CD14-positive monocyte (primary cell): ENCODE measurements around the gene RNF111. TPM values are rescaled to one million over a fixed set of nuclear protein-coding genes. Genes with fewer than 3 reads are reported as not detected.

Experiments
- DNase-seq, 3 donors: peaks; one replicate each; pipeline ENCODE4 v3.0.0-alpha.2; 2011 to 2022
- H2AFZ ChIP-seq: 2 replicates; pipeline ENCODE4 v1.6.0; 2012; ENCODE audit warnings: mild to moderate bottlenecking, low read depth, low read length, inconsistent platforms; ENCODE audit not compliant: insufficient read depth, poor library complexity, severe bottlenecking
- H3K27ac ChIP-seq, 2 donors: 1 replicate in 1 of 2; 2 replicates in 1 of 2; pipeline ENCODE4 v1.5.1; 2012 to 2013; ENCODE audit warnings: low read length in 2 of 2, control low read depth in 1 of 2, inconsistent platforms in 1 of 2, low read depth in 1 of 2, mild to moderate bottlenecking in 1 of 2
- H3K27me3 ChIP-seq, 2 donors: one replicate each; pipeline versions ENCODE4 v1.6.0 to v1.6.1; 2011 to 2013; ENCODE audit warnings: low read length in 2 of 2; ENCODE audit not compliant: control insufficient read depth in 2 of 2, insufficient read depth in 2 of 2
- H3K36me3 ChIP-seq, 2 donors: replicated peaks in 1 of 2; 1 replicate in 1 of 2; 2 replicates in 1 of 2; pipeline versions ENCODE4 v1.5.1 to v1.6.1; 2012 to 2013; ENCODE audit warnings: low read length in 2 of 2, control low read depth in 1 of 2, inconsistent platforms in 1 of 2, mild to moderate bottlenecking in 1 of 2; ENCODE audit not compliant: insufficient read depth in 2 of 2, control insufficient read depth in 1 of 2
- H3K4me1 ChIP-seq, 2 donors: 1 replicate in 1 of 2; 2 replicates in 1 of 2; pipeline versions ENCODE4 v1.5.1 to v1.6.1; 2012 to 2013; ENCODE audit warnings: low read length in 2 of 2, control low read depth in 1 of 2, inconsistent platforms in 1 of 2, mild to moderate bottlenecking in 1 of 2, moderate library complexity in 1 of 2; ENCODE audit not compliant: insufficient read depth in 2 of 2, control insufficient read depth in 1 of 2
- H3K4me2 ChIP-seq: replicated peaks from 2 replicates; pipeline ENCODE3; 2012; ENCODE audit warnings: low read length, moderate library complexity, mild to moderate bottlenecking; ENCODE audit not compliant: poor library complexity, severe bottlenecking; ENCODE audit errors: extremely low read depth
- H3K4me3 ChIP-seq, 3 experiments: fragments of 200-600 bp in 1 of 3; sonication (generic) in 1 of 3; replicated peaks in 1 of 3; 1 replicate in 2 of 3; 2 replicates in 1 of 3; pipeline ENCODE4 v1.5.1; 2011 to 2013; ENCODE audit warnings: low read length in 3 of 3, mild to moderate bottlenecking in 3 of 3, control low read depth in 2 of 3, low read depth in 2 of 3, inconsistent platforms in 1 of 3, moderate library complexity in 1 of 3
- H3K79me2 ChIP-seq: 2 replicates; pipeline ENCODE4 v1.6.0; 2012; ENCODE audit warnings: mild to moderate bottlenecking, control low read depth, inconsistent platforms, low read length, moderate library complexity; ENCODE audit not compliant: insufficient read depth
- H3K9ac ChIP-seq: 2 replicates; pipeline ENCODE4 v1.6.0; 2017; ENCODE audit warnings: low read length, mild to moderate bottlenecking; ENCODE audit not compliant: insufficient read depth, poor library complexity, severe bottlenecking
- H3K9me3 ChIP-seq, 2 donors: replicated peaks in 1 of 2; 1 replicate in 1 of 2; 2 replicates in 1 of 2; pipeline versions ENCODE4 v1.5.1 to v1.6.1; 2012 to 2013; ENCODE audit warnings: low read length in 2 of 2, control low read depth in 1 of 2; ENCODE audit not compliant: control insufficient read depth in 1 of 2, insufficient read depth in 1 of 2
- H4K20me1 ChIP-seq: 2 replicates; pipeline ENCODE4 v1.6.0; 2012; ENCODE audit warnings: mild to moderate bottlenecking, low read length, control low read depth, moderate library complexity; ENCODE audit not compliant: insufficient read depth
- H3K27ac Mint-ChIP-seq, 7 donors: one replicate each; pipeline ENCODE4 v1.8.0; 2020; ENCODE audit warnings: mild to moderate bottlenecking in 7 of 7, mixed read lengths in 7 of 7, moderate library complexity in 6 of 7, inconsistent platforms in 2 of 7
- H3K27me3 Mint-ChIP-seq, 3 donors: one replicate each; pipeline ENCODE4 v1.8.0; 2021 to 2022; ENCODE audit warnings: low read depth in 3 of 3, mild to moderate bottlenecking in 3 of 3, mixed read lengths in 3 of 3, moderate library complexity in 3 of 3, inconsistent platforms in 1 of 3
- H3K36me3 Mint-ChIP-seq, 2 donors: one replicate each; pipeline ENCODE4 v1.8.0; 2020; ENCODE audit warnings: mixed read lengths in 2 of 2, inconsistent platforms in 1 of 2, mild to moderate bottlenecking in 1 of 2
- H3K4me1 Mint-ChIP-seq: one replicate; pipeline ENCODE4 v1.8.0; 2020; ENCODE audit warnings: mild to moderate bottlenecking, mixed read lengths
- H3K4me3 Mint-ChIP-seq, 2 donors: one replicate each; pipeline ENCODE4 v1.8.0; 2020; ENCODE audit warnings: mild to moderate bottlenecking in 2 of 2, mixed read lengths in 2 of 2, moderate library complexity in 1 of 2
- H3K9me3 Mint-ChIP-seq, 7 donors: one replicate each; pipeline ENCODE4 v1.8.0; 2020 to 2022; ENCODE audit warnings: mixed read lengths in 7 of 7, mild to moderate bottlenecking in 6 of 7, moderate library complexity in 6 of 7, inconsistent platforms in 2 of 7
- WGBS: methylation state at CpG from one replicate; pipeline ENCODE4 v1.1.5; 2013; ENCODE audit warnings: missing lambda C conversion rate; ENCODE audit not compliant: insufficient coverage; 5-methylcytosine and 5-hydroxymethylcytosine counted together
- intact Hi-C, 2 donors: fragments of 100-400 bp; cut with micrococcal nuclease; formaldehyde crosslinking; loops; one replicate each; pipeline versions ENCODE4 v1.15.0 to v1.15.1; 2023
- polyA plus RNA-seq, 3 donors: library from polyadenylated mRNA; depleted of rRNA in 1 of 3; unstranded in 2 of 3; stranded (reverse) in 1 of 3; fragments of 300-500 nt in 2 of 3; fragments of >200 nt in 1 of 3; fragmentation: Illumina TruSeq in 2 of 3; gene quantifications; 1 replicate in 2 of 3; 2 replicates in 1 of 3; pipeline ENCODE4 v1.2.3, GENCODE V29; 2012 to 2021
- TF ChIP-seq, protein P1 (sequence below): fragments of 200-600 bp; IDR thresholded peaks from one replicate; pipeline ENCODE4 v1.8.0; 2022; ENCODE audit warnings: antibody characterized with exemption, mild to moderate bottlenecking

RNF111 gene
- polyA plus RNA-seq, 3 donors: 10.2 to 28.0 (median 18.2) TPM

DNA sequence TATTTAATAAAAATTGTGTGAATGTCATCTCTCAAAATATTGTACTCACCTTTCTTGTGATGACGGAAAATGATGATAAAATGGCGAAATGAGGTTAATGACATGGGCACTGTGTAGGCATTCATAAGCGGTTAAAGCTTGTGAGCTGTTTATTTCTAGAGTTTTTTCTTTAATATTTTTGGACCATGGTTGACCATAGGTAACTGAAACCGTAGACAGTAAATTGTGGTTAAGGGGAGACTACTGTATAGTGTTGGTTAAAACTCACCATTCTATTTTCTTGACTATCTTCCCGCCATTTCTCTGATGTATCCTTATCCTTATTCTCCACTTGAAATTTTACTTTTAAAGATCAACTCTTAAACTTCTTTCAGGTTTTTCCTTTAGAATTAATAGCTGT, 14.5 kb downstream of the RNF111 start:
- TF ChIP-seq, protein P1, sequence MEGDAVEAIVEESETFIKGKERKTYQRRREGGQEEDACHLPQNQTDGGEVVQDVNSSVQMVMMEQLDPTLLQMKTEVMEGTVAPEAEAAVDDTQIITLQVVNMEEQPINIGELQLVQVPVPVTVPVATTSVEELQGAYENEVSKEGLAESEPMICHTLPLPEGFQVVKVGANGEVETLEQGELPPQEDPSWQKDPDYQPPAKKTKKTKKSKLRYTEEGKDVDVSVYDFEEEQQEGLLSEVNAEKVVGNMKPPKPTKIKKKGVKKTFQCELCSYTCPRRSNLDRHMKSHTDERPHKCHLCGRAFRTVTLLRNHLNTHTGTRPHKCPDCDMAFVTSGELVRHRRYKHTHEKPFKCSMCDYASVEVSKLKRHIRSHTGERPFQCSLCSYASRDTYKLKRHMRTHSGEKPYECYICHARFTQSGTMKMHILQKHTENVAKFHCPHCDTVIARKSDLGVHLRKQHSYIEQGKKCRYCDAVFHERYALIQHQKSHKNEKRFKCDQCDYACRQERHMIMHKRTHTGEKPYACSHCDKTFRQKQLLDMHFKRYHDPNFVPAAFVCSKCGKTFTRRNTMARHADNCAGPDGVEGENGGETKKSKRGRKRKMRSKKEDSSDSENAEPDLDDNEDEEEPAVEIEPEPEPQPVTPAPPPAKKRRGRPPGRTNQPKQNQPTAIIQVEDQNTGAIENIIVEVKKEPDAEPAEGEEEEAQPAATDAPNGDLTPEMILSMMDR: no peak
- Mint-ChIP-seq H3K36me3 (peaks cover 21 to 42% of the 10 kb centered on the region in 2 donors), H3K4me3 (no peak overlapping the region), H3K4me1 (peaks cover 51% of the 10 kb centered on the region), H3K9me3 (no peaks in the 10 kb centered on the region), H3K27ac (peak overlapping the region; percentile 85 to 97 (median 95)), H3K27me3 (peaks cover 0 to 3% (median 1%) of the 10 kb centered on the region in 3 donors)
- Histone ChIP-seq H3K27me3 (no peaks in the 10 kb centered on the region), H3K4me3 (peak overlapping the region in 1 of 3 experiments; percentile 32), H3K9ac (no peak overlapping the region), H3K79me2 (peaks cover 95% of the 10 kb centered on the region), H3K4me1 (peaks cover 43 to 51% of the 10 kb centered on the region in 2 donors), H3K36me3 (peaks cover 23 to 36% of the 10 kb centered on the region in 2 donors), H2AFZ (no peak overlapping the region), H3K9me3 (no peaks in the 10 kb centered on the region), H3K27ac (peak overlapping the region in 1 of 2 donors; percentile 78), H4K20me1 (peaks cover 96% of the 10 kb centered on the region), H3K4me2 (peak overlapping the region; percentile 46)
- DNase-seq: no peak
- no CpG with 5 or more reads among the region's 5 CpGs for WGBS
- intact Hi-C loops: no loop called here

DNA sequence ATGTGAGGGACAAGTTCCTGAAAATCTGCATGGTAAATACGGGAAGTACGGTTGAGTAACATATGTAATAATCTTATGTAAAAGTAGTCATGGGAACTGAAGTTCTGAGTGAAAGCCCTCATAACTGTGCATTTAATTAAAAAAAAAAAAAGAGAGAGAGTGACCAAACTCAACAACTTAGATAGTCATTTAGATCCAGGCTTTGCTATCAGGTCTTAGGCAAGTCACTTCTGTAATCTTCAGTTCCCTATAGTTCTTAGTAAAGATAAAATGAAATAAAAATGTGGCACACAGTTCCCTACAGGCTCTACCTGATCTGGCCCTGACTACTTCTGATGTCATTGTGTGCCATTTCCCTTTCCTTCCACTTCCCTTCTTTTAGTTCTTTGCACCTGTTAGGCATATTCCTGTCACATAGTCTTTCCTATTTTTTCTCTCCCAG, 15.0 kb downstream of the RNF111 start:
- H2AFZ ChIP-seq: no peak overlapping the region
- peaks cover 96% of the 10 kb centered on the region for H4K20me1 ChIP-seq
- peak overlapping the region in 1 of 3 experiments; percentile 32 for H3K4me3 ChIP-seq
- peak overlapping the region; percentile 78 to 85 for H3K27ac ChIP-seq
- peaks cover 0 to 3% (median 1%) of the 10 kb centered on the region in 3 donors for H3K27me3 Mint-ChIP-seq
- no peaks in the 10 kb centered on the region for H3K27me3 ChIP-seq
- H3K4me1 ChIP-seq: peaks cover 43 to 51% of the 10 kb centered on the region in 2 donors
- H3K9me3 Mint-ChIP-seq: no peaks in the 10 kb centered on the region
- no peak overlapping the region for H3K9ac ChIP-seq
- H3K36me3 Mint-ChIP-seq: peaks cover 25 to 47% of the 10 kb centered on the region in 2 donors
- TF ChIP-seq, protein P1: no peak
- H3K27ac Mint-ChIP-seq: peak overlapping the region; percentile 85 to 97 (median 95)
- intact Hi-C loops: no loop called here
- DNase-seq: peak; percentile 84 to 92 (median 90)
- peak overlapping the region in 1 of 2 donors; percentile 60 for H3K4me3 Mint-ChIP-seq
- H3K4me1 Mint-ChIP-seq: peaks cover 51% of the 10 kb centered on the region
- WGBS: no CpG with 5 or more reads among the region's 2 CpGs
- no peaks in the 10 kb centered on the region for H3K9me3 ChIP-seq
- H3K79me2 ChIP-seq: peaks cover 95% of the 10 kb centered on the region
- H3K4me2 ChIP-seq: peak overlapping the region; percentile 46
- peaks cover 28 to 41% of the 10 kb centered on the region in 2 donors for H3K36me3 ChIP-seq
